ENCODE measurements around the gene C14orf180. TPM values are rescaled to one million over a fixed set of nuclear protein-coding genes. Genes with fewer than 3 reads are reported as not detected.

C14orf180 gene
- total RNA-seq, 1 donor: not detected

DNA sequence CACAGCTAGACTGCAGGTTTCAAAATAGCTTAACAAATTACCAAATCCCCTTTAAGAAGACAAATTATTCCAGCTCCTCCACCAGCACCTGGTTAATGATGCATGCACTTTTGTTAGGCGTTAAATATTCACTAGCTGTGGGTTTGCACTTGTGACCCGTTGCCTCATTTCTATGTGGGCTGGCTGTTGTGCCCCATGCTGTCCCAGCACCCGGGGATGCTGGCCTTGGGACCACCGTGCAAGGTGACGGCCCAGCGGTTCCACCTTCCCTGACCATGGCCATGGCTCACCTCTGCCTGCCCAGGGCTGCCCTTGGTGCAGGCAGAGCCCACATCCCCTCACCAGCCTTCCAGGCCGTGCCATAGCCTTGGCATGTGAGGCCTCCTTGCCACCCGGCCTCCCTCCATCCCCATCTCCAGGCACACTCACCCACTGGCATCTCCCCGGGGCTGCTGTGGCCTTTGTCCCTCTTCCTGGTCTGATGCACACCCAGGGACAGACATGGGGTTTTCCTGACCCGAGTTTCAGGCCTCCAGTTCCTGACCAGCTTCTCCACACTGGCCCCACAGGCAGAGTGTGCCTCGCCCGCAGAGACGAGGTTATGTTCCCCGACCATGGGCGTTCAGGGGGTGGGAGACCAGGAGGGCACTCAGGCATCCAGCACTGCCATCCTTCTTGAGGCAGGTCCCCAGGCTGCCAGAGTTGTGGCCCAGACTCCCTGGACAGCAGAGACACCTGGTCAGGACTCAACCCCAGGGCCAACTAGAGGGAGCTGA is 20.3 kb upstream of the C14orf180 start:
- TF ChIP-seq CTCF (IDR thresholded peaks at IDR 0.05; ENCODE audit: insufficient read depth, low read length): no peak

DNA sequence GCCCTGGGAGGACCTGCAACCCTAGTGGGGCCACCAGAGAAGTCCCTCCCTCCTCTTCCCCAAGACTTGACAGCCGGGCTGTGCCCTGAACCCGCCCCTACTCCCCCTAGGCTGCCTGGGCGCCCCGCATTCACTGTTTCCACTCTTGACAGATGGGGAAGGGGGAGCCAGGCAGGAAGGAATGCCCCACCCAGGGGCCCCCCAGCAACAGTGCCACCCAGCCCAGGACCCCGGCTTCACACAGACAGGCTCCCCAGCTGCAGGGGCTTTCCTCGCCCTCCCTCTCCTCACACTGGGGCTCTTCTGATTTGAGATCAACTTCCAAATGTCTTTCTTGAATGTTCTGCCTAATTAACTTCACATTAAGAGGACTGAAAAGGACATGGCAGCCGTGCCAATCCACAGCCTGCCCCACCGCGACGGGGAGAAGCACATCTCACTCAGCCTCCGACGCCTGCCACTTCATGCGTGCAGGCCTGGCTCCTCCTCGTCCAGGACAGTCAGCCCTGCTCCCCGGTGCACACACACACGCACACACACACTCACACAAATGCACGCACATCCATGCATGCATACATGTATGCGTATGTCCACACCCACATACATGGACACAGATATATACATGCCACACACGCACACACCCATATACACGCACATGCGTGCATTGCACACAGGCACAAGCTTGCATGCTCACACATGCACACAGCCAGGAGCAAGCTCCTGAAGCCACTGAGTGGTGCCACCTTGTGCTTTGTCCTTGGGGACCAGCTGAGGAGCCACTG is 19.6 kb upstream of the C14orf180 start:
- H3K4me3 ChIP-seq (ENCODE audit: low read depth, low read length): no peak overlapping the region
- no peak for TF ChIP-seq CTCF (IDR thresholded peaks at IDR 0.05; ENCODE audit: insufficient read depth, low read length)
- DNase-seq (ENCODE audit: low read depth): no peak

More for the DNA sequence above, 20.3 kb upstream of the C14orf180 start:
- no peak for DNase-seq (ENCODE audit: low read depth)
- H3K4me3 ChIP-seq (ENCODE audit: low read depth, low read length): no peak overlapping the region

DNA sequence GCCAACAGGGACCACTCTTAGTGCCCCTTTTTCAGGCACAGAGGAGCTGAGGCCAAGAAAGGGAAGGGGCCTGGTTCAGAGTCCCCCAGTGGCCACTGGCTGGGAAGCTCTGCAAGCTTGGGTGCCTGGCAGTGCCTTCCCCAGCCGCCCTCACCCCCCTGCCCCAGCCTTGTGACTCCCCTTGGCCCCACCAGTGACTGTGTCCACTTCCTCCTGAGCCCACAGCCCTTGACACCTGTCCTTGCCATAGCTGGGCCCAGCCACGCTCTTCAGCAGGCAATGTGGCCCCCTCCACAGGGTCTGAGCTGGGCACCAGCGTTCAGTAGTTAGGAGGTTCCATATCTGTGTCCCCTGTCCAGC is 19.0 kb upstream of the C14orf180 start:
- DNase-seq (ENCODE audit: low read depth): no peak
- TF ChIP-seq CTCF (IDR thresholded peaks at IDR 0.05; ENCODE audit: insufficient read depth, low read length): no peak
- H3K4me3 ChIP-seq (ENCODE audit: low read depth, low read length): no peak overlapping the region

GRCh38 chr14:104561124-104561557 is 18.4 kb upstream of the C14orf180 start:
- H3K4me3 ChIP-seq (ENCODE audit: low read depth, low read length): no peak overlapping the region
- no peak for TF ChIP-seq CTCF (IDR thresholded peaks at IDR 0.05; ENCODE audit: insufficient read depth, low read length)
- DNase-seq (ENCODE audit: low read depth): no peak

DNA sequence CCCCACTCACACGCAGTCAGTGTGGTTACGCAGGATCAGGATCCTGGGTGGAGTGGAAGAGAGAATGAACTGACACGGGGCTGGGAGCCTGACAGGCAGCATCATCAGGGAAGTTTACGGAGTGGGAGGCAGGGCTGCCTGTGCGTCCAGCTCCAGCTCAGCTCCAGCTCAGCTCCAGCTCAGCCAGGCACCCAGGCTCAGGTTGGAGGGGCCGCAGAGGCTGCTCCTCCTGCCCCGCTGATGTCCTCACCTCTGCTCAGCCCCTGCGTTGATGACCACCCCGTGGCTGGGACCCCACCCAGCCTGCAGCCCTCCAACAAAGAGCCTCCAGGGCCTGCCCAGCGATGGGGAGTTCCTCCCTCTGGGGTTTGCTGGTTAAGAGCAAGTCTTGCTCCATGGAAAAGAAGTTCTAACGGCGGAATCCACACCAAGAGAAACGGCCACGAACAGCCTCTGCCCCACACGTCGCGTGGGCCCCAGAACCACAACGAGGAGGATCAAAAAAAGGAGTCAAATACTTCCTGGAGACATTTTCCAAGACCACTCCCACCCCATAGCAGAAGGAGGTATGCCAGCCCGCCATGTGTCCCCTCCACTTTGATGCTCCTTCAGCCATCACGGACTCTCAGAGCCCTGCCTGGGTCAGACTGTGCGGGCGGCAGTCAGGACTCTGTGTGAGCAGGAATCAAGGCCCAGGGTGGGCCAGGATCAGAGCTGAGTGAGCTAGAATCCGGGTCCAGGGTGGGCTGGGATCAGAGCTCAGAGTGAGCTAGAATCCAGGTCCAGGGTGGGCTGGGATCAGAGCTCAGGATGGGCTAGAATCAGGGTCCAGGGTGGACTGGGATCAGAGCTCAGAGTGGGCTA is 17.7 kb upstream of the C14orf180 start:
- TF ChIP-seq CTCF (IDR thresholded peaks at IDR 0.05; ENCODE audit: insufficient read depth, low read length): no peak
- no peak for DNase-seq (ENCODE audit: low read depth)
- H3K4me3 ChIP-seq (ENCODE audit: low read depth, low read length): no peak overlapping the region

- no peak for TF ChIP-seq CTCF (IDR thresholded peaks at IDR 0.05; ENCODE audit: insufficient read depth, low read length)
Observed at GRCh38 chr14:104562606-104563005, 17.0 kb upstream of the C14orf180 start.

More at GRCh38 chr14:104562606-104563005, 17.0 kb upstream of the C14orf180 start:
- no peak for DNase-seq (ENCODE audit: low read depth)
- no peak overlapping the region for H3K4me3 ChIP-seq (ENCODE audit: low read depth, low read length)
